Subcutaneous abdominal adipose tissue (tissue), 5 donors: ENCODE data around the gene IL23R.

Experiments used
- H3K27ac ChIP-seq: one replicate; pipeline ENCODE4 v1.7.0; 2013; ENCODE audit warnings: low read depth, mild to moderate bottlenecking, inconsistent platforms, low read length, moderate library complexity
- H3K27me3 ChIP-seq, 5 donors: one replicate each; pipeline ENCODE4 v1.7.0; 2013; ENCODE audit warnings: low read length in 5 of 5, inconsistent platforms in 1 of 5; ENCODE audit not compliant: control insufficient read depth in 5 of 5, insufficient read depth in 4 of 5
- H3K36me3 ChIP-seq, 5 donors: one replicate each; pipeline ENCODE4 v1.7.0; 2013; ENCODE audit warnings: low read length in 5 of 5; ENCODE audit not compliant: control insufficient read depth in 5 of 5, insufficient read depth in 5 of 5
- H3K4me1 ChIP-seq, 5 donors: one replicate each; pipeline ENCODE4 v1.7.0; 2013; ENCODE audit warnings: low read length in 5 of 5, mild to moderate bottlenecking in 3 of 5, moderate library complexity in 1 of 5; ENCODE audit not compliant: control insufficient read depth in 5 of 5, insufficient read depth in 5 of 5
- H3K4me3 ChIP-seq, 5 donors: one replicate each; pipeline ENCODE4 v1.7.0; 2013; ENCODE audit warnings: low read length in 5 of 5, low read depth in 1 of 5
- H3K9ac ChIP-seq, 5 donors: one replicate each; pipeline ENCODE4 v1.7.0; 2013; ENCODE audit warnings: low read length in 5 of 5, mild to moderate bottlenecking in 4 of 5, moderate library complexity in 3 of 5
- H3K9me3 ChIP-seq, 5 donors: one replicate each; pipeline ENCODE4 v1.7.0; 2013; ENCODE audit warnings: low read length in 5 of 5; ENCODE audit not compliant: control insufficient read depth in 5 of 5
- donor health status: healthy.
- donor health status: healthy.
- donor health status: healthy.
- donor health status: healthy.
- donor health status: healthy.

IL23R gene

GRCh38 chr1:67208217-67208616, 42.0 kb downstream of the IL23R start:
- Histone ChIP-seq H3K4me3 (no peak overlapping the region), H3K9me3 (no peaks in the 10 kb centered on the region), H3K4me1 (no peaks in the 10 kb centered on the region), H3K27me3 (no peaks in the 10 kb centered on the region), H3K9ac (no peak overlapping the region), H3K27ac (no peak overlapping the region), H3K36me3 (no peaks in the 10 kb centered on the region)

GRCh38 chr1:67209521-67209920, 43.3 kb downstream of the IL23R start:
- H3K4me3 ChIP-seq: no peak overlapping the region
- no peak overlapping the region for H3K9ac ChIP-seq
- no peak overlapping the region for H3K27ac ChIP-seq
- H3K4me1 ChIP-seq: no peaks in the 10 kb centered on the region
- H3K36me3 ChIP-seq: no peaks in the 10 kb centered on the region
- no peaks in the 10 kb centered on the region for H3K9me3 ChIP-seq
- no peaks in the 10 kb centered on the region for H3K27me3 ChIP-seq

- Histone ChIP-seq H3K27ac (no peak overlapping the region), H3K4me1 (no peaks in the 10 kb centered on the region), H3K27me3 (no peaks in the 10 kb centered on the region), H3K36me3 (no peaks in the 10 kb centered on the region), H3K9ac (no peak overlapping the region), H3K4me3 (no peak overlapping the region), H3K9me3 (no peaks in the 10 kb centered on the region)
Measured at GRCh38 chr1:67211589-67212563, 45.6 kb downstream of the IL23R start.

- H3K4me1 ChIP-seq: peaks cover 0 to 9% (median 0%) of the 10 kb centered on the region in 5 donors
- H3K27ac ChIP-seq: no peak overlapping the region
- H3K36me3 ChIP-seq: no peaks in the 10 kb centered on the region
- H3K9me3 ChIP-seq: no peaks in the 10 kb centered on the region
- no peaks in the 10 kb centered on the region for H3K27me3 ChIP-seq
- H3K4me3 ChIP-seq: no peak overlapping the region
- H3K9ac ChIP-seq: no peak overlapping the region
Measured at GRCh38 chr1:67213164-67213563, 46.9 kb downstream of the IL23R start.

- Histone ChIP-seq H3K4me1 (peaks cover 0 to 9% (median 0%) of the 10 kb centered on the region in 5 donors), H3K4me3 (no peak overlapping the region), H3K27ac (no peak overlapping the region), H3K9ac (no peak overlapping the region), H3K9me3 (no peaks in the 10 kb centered on the region), H3K27me3 (no peaks in the 10 kb centered on the region), H3K36me3 (no peaks in the 10 kb centered on the region)
Measured at GRCh38 chr1:67213948-67214347, 47.7 kb downstream of the IL23R start.

- Histone ChIP-seq H3K36me3 (no peaks in the 10 kb centered on the region), H3K4me1 (peaks cover 0 to 9% (median 0%) of the 10 kb centered on the region in 5 donors), H3K4me3 (no peak overlapping the region), H3K9ac (no peak overlapping the region), H3K27ac (no peak overlapping the region), H3K9me3 (no peaks in the 10 kb centered on the region), H3K27me3 (no peaks in the 10 kb centered on the region)
Measured at GRCh38 chr1:67214420-67215174, 48.3 kb downstream of the IL23R start.

GRCh38 chr1:67216401-67216800, 50.1 kb downstream of the IL23R start:
- Histone ChIP-seq H3K36me3 (no peaks in the 10 kb centered on the region), H3K27ac (no peak overlapping the region), H3K4me3 (no peak overlapping the region), H3K9ac (no peak overlapping the region), H3K27me3 (no peaks in the 10 kb centered on the region), H3K9me3 (no peaks in the 10 kb centered on the region), H3K4me1 (peaks cover 0 to 9% (median 0%) of the 10 kb centered on the region in 5 donors)

- Histone ChIP-seq H3K36me3 (no peaks in the 10 kb centered on the region), H3K4me3 (no peak overlapping the region), H3K4me1 (peaks cover 0 to 9% (median 0%) of the 10 kb centered on the region in 5 donors), H3K9ac (no peak overlapping the region), H3K27ac (no peak overlapping the region), H3K9me3 (no peaks in the 10 kb centered on the region), H3K27me3 (no peaks in the 10 kb centered on the region)
Measured at GRCh38 chr1:67217417-67217816, 51.2 kb downstream of the IL23R start.

- H3K4me3 ChIP-seq: no peak overlapping the region
- no peaks in the 10 kb centered on the region for H3K36me3 ChIP-seq
- H3K4me1 ChIP-seq: peaks cover 0 to 9% (median 0%) of the 10 kb centered on the region in 5 donors
- no peaks in the 10 kb centered on the region for H3K9me3 ChIP-seq
- H3K9ac ChIP-seq: no peak overlapping the region
- H3K27ac ChIP-seq: no peak overlapping the region
- H3K27me3 ChIP-seq: no peaks in the 10 kb centered on the region
Measured at GRCh38 chr1:67217938-67218337, 51.7 kb downstream of the IL23R start.

- Histone ChIP-seq H3K27ac (no peak overlapping the region), H3K9me3 (no peaks in the 10 kb centered on the region), H3K4me3 (no peak overlapping the region), H3K4me1 (no peaks in the 10 kb centered on the region), H3K9ac (no peak overlapping the region), H3K27me3 (no peaks in the 10 kb centered on the region), H3K36me3 (no peaks in the 10 kb centered on the region)
Measured at GRCh38 chr1:67224856-67225255, 58.6 kb downstream of the IL23R start.
